Loucy (cell line): ENCODE results near the gene ZNF333.

ENCODE experiments used
- H2AFZ ChIP-seq: fragments of 200-600 bp; sonication (generic); 2 replicates; pipeline ENCODE4 v1.6.0; 2016; ENCODE audit warnings: antibody characterized with exemption, mild to moderate bottlenecking, low read length, moderate library complexity
- H3F3A ChIP-seq: fragments of 200-600 bp; 2 replicates; pipeline ENCODE4 v1.6.0; 2016; ENCODE audit warnings: antibody characterized with exemption, low read depth, mild to moderate bottlenecking
- H3K27me3 ChIP-seq: fragments of 200-600 bp; sonication (generic); 2 replicates; pipeline ENCODE4 v1.6.1; 2014; ENCODE audit warnings: low read length, mild to moderate bottlenecking; ENCODE audit not compliant: insufficient read depth, poor library complexity, severe bottlenecking
- H3K36me3 ChIP-seq: fragments of 200-600 bp; sonication (generic); 2 replicates; pipeline ENCODE4 v1.6.1; 2016; ENCODE audit warnings: low read length; ENCODE audit not compliant: insufficient read depth
- H3K4me1 ChIP-seq: fragments of 200-600 bp; sonication (generic); 2 replicates; pipeline ENCODE4 v1.5.1; 2014; ENCODE audit warnings: low read length, mild to moderate bottlenecking; ENCODE audit not compliant: insufficient read depth, poor library complexity, severe bottlenecking
- H3K4me2 ChIP-seq: fragments of 200-600 bp; sonication (generic); 2 replicates; pipeline ENCODE4 v1.6.0; 2014; ENCODE audit warnings: antibody characterized with exemption, low read length, low read depth, mild to moderate bottlenecking; ENCODE audit not compliant: poor library complexity, severe bottlenecking
- H3K4me3 ChIP-seq: fragments of 200-600 bp; sonication (generic); 2 replicates; pipeline ENCODE4 v1.5.1; 2014; ENCODE audit warnings: low read length, mild to moderate bottlenecking, mixed read lengths; ENCODE audit not compliant: poor library complexity, severe bottlenecking
- H3K79me2 ChIP-seq: fragments of 200-600 bp; sonication (generic); 2 replicates; pipeline ENCODE4 v1.6.1; 2014; ENCODE audit warnings: low read length; ENCODE audit not compliant: insufficient read depth
- H3K9ac ChIP-seq: fragments of 200-600 bp; sonication (generic); 2 replicates; pipeline ENCODE4 v1.6.0; 2014; ENCODE audit warnings: mild to moderate bottlenecking, low read depth, low read length, moderate library complexity; ENCODE audit not compliant: poor library complexity, severe bottlenecking
- H3K9me2 ChIP-seq: fragments of 200-600 bp; sonication (generic); replicated peaks from 2 replicates; pipeline ENCODE4 v1.6.1; 2016; ENCODE audit warnings: low read depth, low read length, mixed read lengths
- H3K9me3 ChIP-seq: fragments of 200-600 bp; sonication (generic); 2 replicates; pipeline ENCODE4 v1.6.1; 2014; ENCODE audit warnings: mild to moderate bottlenecking, antibody characterized with exemption, low read length, low read depth; ENCODE audit not compliant: insufficient read depth
- H4K20me1 ChIP-seq: fragments of 200-600 bp; sonication (generic); 2 replicates; pipeline ENCODE4 v1.6.0; 2014; ENCODE audit warnings: antibody characterized with exemption, low read length, mild to moderate bottlenecking; ENCODE audit not compliant: insufficient read depth, poor library complexity, severe bottlenecking
- CTCF ChIP-seq: fragments of 200-600 bp; sonication (generic); conservative IDR thresholded peaks from 2 replicates; pipeline ENCODE4 v1.5.1; 2014; ENCODE audit warnings: mild to moderate bottlenecking, antibody characterized with exemption, low read length
- EZH2phosphoT487 ChIP-seq: fragments of 200-600 bp; IDR thresholded peaks from 2 replicates; pipeline ENCODE4 v1.6.1; 2018; ENCODE audit warnings: antibody characterized with exemption, mild to moderate bottlenecking, moderate library complexity, borderline replicate concordance

ZNF333 gene

GRCh38 chr19:14699641-14700040, 9.8 kb downstream of the ZNF333 start:
- H3F3A ChIP-seq: no peaks in the 10 kb centered on the region
- H3K9me3 ChIP-seq: no peaks in the 10 kb centered on the region
- no peaks in the 10 kb centered on the region for H3K27me3 ChIP-seq
- no peak for TF ChIP-seq EZH2phosphoT487
- TF ChIP-seq CTCF: no peak
- peaks cover 15% of the 10 kb centered on the region; the same call in 1 of the 2 replicates for H3K36me3 ChIP-seq
- H3K4me3 ChIP-seq: no peak overlapping the region
- no peak overlapping the region for H2AFZ ChIP-seq
- no peak overlapping the region for H3K4me2 ChIP-seq
- no peaks in the 10 kb centered on the region for H4K20me1 ChIP-seq
- H3K9ac ChIP-seq: no peak overlapping the region
- no peaks in the 10 kb centered on the region for H3K4me1 ChIP-seq
- H3K79me2 ChIP-seq: no peaks in the 10 kb centered on the region
- H3K9me2 ChIP-seq: no peaks in the 10 kb centered on the region

GRCh38 chr19:14700711-14701375, 11.0 kb downstream of the ZNF333 start:
- H3K9ac ChIP-seq: no peak overlapping the region
- H3K4me2 ChIP-seq: no peak overlapping the region
- peaks cover 15% of the 10 kb centered on the region; the same call in 1 of the 2 replicates for H3K36me3 ChIP-seq
- no peaks in the 10 kb centered on the region for H3K79me2 ChIP-seq
- H3K9me2 ChIP-seq: no peaks in the 10 kb centered on the region
- H3K4me3 ChIP-seq: no peak overlapping the region
- TF ChIP-seq EZH2phosphoT487 (no peak), CTCF (no peak)
- no peaks in the 10 kb centered on the region for H3K27me3 ChIP-seq
- no peaks in the 10 kb centered on the region for H3K4me1 ChIP-seq
- no peaks in the 10 kb centered on the region for H3K9me3 ChIP-seq
- H2AFZ ChIP-seq: no peak overlapping the region
- no peaks in the 10 kb centered on the region for H3F3A ChIP-seq
- no peaks in the 10 kb centered on the region for H4K20me1 ChIP-seq

GRCh38 chr19:14703833-14704232, 14.0 kb downstream of the ZNF333 start:
- Histone ChIP-seq H3K4me2 (no peak overlapping the region), H3K36me3 (peaks cover 15% of the 10 kb centered on the region; the same call in 1 of the 2 replicates), H2AFZ (no peak overlapping the region), H3F3A (no peaks in the 10 kb centered on the region), H3K27me3 (no peaks in the 10 kb centered on the region), H4K20me1 (no peaks in the 10 kb centered on the region), H3K9me3 (no peaks in the 10 kb centered on the region), H3K9me2 (no peaks in the 10 kb centered on the region), H3K4me3 (no peak overlapping the region), H3K9ac (no peak overlapping the region), H3K79me2 (no peaks in the 10 kb centered on the region), H3K4me1 (no peaks in the 10 kb centered on the region)
- TF ChIP-seq CTCF: no peak
- TF ChIP-seq EZH2phosphoT487: no peak
